ENCODE measurements around the gene IQCF5. TPM values are rescaled to one million over a fixed set of nuclear protein-coding genes. Genes with fewer than 3 reads are reported as not detected.
"Not testable (repeated sequence)": the region's sequence is repeated elsewhere in the genome, so short reads cannot be mapped to it uniquely, and the experiment has no call there.

Gene IQCF5
- not detected for total RNA-seq

GRCh38 chr3:51875501-51875900, at the start of gene IQCF5:
Gene IQCF5 (minus strand): TSS chr3:51875601. CDS start chr3:51875531, 70 bp downstream.
- Mint-ChIP-seq H3K27me3 (peaks cover 9% of the 10 kb centered on the region), H3K4me1 (no peaks in the 10 kb centered on the region), H3K4me3 (no peak within 1 kb of the TSS), H3K27ac (no peak within 1 kb of the TSS), H3K36me3 (ENCODE audit: low read depth) (no peaks in the 10 kb centered on the region), H3K9me3 (no peaks in the 10 kb centered on the region)
- POLR2A ChIA-PET = no interaction called here
- no peak for DNase-seq
- CTCF ChIA-PET = no interaction called here

DNA sequence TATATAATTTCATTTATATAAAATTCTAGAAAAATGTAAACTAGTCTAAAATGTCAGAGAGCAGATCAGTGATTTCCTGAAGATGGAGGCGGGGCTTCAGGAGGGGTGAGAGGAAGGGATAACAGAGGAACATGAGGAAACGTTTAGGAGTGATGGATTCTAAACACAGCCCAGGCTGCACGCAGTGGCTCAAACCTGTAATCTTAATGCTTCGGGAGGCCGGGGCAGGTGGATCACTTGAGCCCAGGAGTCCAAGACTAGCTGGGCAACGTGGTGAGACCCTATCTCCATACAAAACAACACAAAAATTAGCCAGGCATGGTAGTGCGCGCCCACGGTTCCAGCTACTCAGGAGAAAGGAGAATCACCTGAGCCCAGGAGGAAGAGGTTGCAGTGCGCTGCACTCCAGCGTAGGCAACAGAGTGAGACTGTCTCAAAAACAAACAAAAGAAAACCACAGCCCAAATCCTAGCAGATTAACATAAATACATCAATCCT, 45.7 kb upstream of the IQCF5 start:
- ChIA-PET POLR2A (no interaction called here), CTCF (interaction anchor here (0.5 kb wide), 1 partner anchor 52 kb away, joined by 3 read pairs; no protein-coding TSS in a partner anchor)
- H3K4me1 Mint-ChIP-seq = no peaks in the 10 kb centered on the region
- no peaks in the 10 kb centered on the region for H3K9me3 Mint-ChIP-seq
- no peaks in the 10 kb centered on the region for H3K36me3 Mint-ChIP-seq (ENCODE audit: low read depth)
- peaks cover 15% of the 10 kb centered on the region for H3K27me3 Mint-ChIP-seq
- H3K27ac Mint-ChIP-seq = no peak overlapping the region
- DNase-seq = no peak
- no peak overlapping the region for H3K4me3 Mint-ChIP-seq

DNA sequence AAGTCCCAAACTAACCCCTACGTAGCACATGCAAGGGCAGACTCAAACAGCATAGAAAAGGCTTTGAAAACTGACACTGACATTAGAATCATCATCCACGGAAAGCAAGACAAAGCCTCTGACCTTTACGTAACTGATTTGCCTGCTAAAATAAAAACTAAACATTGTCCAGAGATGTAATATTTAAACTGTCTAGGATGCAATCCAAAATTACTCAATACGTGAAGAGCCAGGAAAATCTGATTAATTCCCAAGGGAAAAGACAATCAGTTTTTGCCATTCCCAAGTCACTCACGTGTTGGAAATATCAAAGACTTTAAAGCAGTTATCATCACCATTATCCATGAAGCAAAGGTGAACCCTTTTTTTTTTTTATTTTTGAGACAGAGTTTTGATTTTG, 41.0 kb upstream of the IQCF5 start:
- H3K4me3 Mint-ChIP-seq = no peak overlapping the region
- H3K4me1 Mint-ChIP-seq = no peaks in the 10 kb centered on the region
- H3K27me3 Mint-ChIP-seq = peaks cover 13% of the 10 kb centered on the region
- CTCF ChIA-PET = no interaction called here
- POLR2A ChIA-PET = no interaction called here
- H3K9me3 Mint-ChIP-seq = no peaks in the 10 kb centered on the region
- no peaks in the 10 kb centered on the region for H3K36me3 Mint-ChIP-seq (ENCODE audit: low read depth)
- DNase-seq = no peak
- H3K27ac Mint-ChIP-seq = no peak overlapping the region

DNA sequence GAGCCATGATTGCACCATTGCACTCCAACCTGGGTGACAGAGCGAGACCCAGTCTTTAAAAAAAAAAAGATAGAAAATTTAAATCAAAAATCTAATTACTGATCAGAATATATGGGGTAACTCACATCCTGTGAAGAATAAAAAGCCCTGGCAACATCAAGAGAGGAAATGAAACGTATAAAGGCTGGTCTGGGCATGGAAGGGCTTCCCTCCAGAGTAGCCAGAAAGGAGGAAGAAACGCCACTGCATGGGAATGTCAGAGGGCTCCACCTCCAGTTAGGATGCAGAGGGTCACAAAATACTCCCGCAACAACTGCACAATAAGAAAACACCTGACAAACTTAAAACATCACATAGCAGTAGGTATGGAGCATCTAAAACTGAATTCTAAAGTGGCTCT, 32.6 kb upstream of the IQCF5 start:
- Mint-ChIP-seq H3K4me3 (no peak overlapping the region), H3K9me3 (peaks cover 15% of the 10 kb centered on the region), H3K27ac (no peak overlapping the region), H3K36me3 (ENCODE audit: low read depth) (no peaks in the 10 kb centered on the region), H3K27me3 (peaks cover 8% of the 10 kb centered on the region), H3K4me1 (no peaks in the 10 kb centered on the region)
- no peak for DNase-seq
- ChIA-PET CTCF (interaction anchor here (0.6 kb wide), 1 partner anchor 816 kb away, joined by 3 read pairs; no protein-coding TSS in a partner anchor), POLR2A (no interaction called here)

DNA sequence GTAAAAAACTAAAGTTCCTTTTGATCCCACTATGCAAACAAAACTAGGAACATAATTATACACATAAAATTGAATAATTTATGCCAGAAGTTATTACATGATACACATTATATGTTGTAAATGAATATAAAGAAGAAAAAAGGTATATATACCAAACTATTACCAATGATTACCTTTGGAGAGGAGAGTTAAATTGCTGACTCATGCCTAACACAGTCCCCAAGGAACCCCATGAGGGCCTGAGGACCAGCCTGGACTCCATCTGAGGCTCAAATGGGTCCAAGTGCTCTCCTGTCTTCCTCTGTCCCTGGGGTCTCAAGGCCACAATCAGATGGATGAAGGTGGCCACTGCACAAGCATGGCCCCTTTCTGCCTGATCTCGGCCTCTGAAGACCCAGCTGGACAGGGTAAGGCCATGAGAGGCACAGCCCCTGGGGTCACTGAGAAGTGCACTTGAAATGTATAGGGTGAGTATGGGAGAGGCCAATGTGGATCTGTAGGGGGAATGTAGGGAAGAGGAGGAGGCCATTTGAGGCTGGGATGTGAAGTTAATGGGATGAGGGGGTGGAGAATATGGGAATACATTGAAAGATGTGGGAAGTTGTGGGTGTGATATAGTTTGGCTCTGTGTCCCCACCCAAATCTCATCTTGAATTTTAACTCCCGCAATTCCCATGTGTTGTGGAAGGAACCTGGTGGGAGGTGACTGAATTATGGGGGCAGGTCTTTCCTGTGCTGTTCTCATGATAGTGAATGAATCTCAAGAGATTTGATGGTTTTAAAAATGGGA, 28.8 kb upstream of the IQCF5 start:
- Mint-ChIP-seq H3K27me3 (peaks cover 12% of the 10 kb centered on the region), H3K4me3 (no peak overlapping the region), H3K36me3 (ENCODE audit: low read depth) (no peaks in the 10 kb centered on the region), H3K27ac (no peak overlapping the region), H3K4me1 (no peaks in the 10 kb centered on the region), H3K9me3 (peaks cover 14% of the 10 kb centered on the region)
- ChIA-PET CTCF (interaction anchor here (0.6 kb wide), 1 partner anchor 532 kb away, joined by 3 read pairs; no protein-coding TSS in a partner anchor), POLR2A (no interaction called here)
- DNase-seq = no peak

GRCh38 chr3:51902361-51902760, 27.0 kb upstream of the IQCF5 start:
- H3K27me3 Mint-ChIP-seq = peaks cover 16% of the 10 kb centered on the region
- DNase-seq = peak; percentile 9
- POLR2A ChIA-PET; H3K36me3 Mint-ChIP-seq (ENCODE audit: low read depth); H3K4me1 Mint-ChIP-seq; H3K4me3 Mint-ChIP-seq; H3K27ac Mint-ChIP-seq; H3K9me3 Mint-ChIP-seq: not testable (repeated sequence)
- CTCF ChIA-PET = interaction anchor here (0.6 kb wide), 1 partner anchor 375 kb away, joined by 3 read pairs; no protein-coding TSS in a partner anchor

DNA sequence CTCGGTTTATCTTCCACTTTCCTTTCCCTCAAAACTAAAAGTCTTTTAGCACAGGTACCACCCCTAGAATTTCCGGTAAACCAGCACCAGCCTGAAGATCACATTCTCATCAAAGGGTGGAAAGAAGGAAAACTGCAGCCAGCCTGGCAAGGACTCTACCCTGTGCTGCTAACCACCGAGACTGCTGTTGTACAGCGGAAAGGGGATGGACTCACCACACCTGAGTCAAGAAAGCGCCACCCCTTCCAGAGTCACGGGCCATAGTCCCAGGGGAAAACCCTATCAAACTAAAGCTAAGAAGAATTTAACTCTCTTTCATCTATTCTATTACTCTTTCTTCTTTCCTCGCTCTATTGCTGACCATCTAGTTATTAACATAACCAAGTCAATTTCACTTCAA, 24.6 kb upstream of the IQCF5 start:
- POLR2A ChIA-PET; CTCF ChIA-PET; H3K4me3 Mint-ChIP-seq; DNase-seq; H3K36me3 Mint-ChIP-seq (ENCODE audit: low read depth); H3K4me1 Mint-ChIP-seq; H3K9me3 Mint-ChIP-seq; H3K27ac Mint-ChIP-seq: not testable (repeated sequence)
- peaks cover 14% of the 10 kb centered on the region for H3K27me3 Mint-ChIP-seq

DNA sequence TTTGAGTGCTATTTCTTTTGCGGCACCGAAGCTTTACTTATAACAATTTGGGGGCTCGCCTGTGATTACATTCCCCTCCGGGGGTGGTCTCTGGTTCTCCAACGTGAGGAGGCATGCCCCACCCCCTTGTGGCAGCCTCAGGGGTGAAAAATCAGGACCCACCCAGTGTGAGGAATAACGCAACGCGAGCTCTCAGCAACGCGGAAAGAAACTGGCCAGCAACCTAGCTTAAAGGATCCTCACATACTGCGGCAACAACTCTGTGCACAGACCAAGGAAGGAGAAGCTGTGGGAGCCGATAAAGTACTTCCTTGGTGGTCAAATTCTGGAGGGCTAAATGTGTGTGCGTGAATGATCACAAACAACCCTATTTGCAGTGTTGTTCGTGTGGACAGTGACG, 22.0 kb upstream of the IQCF5 start:
- Mint-ChIP-seq H3K9me3 (no peaks in the 10 kb centered on the region), H3K27ac (no peak overlapping the region), H3K4me3 (no peak overlapping the region), H3K36me3 (ENCODE audit: low read depth) (no peaks in the 10 kb centered on the region), H3K4me1 (peaks cover 3% of the 10 kb centered on the region), H3K27me3 (peaks cover 14% of the 10 kb centered on the region)
- POLR2A ChIA-PET = no interaction called here
- CTCF ChIA-PET = no interaction called here
- no peak for DNase-seq

- Mint-ChIP-seq H3K9me3 (no peaks in the 10 kb centered on the region), H3K27me3 (peaks cover 14% of the 10 kb centered on the region), H3K4me3 (no peak overlapping the region), H3K36me3 (ENCODE audit: low read depth) (no peaks in the 10 kb centered on the region), H3K4me1 (peaks cover 9% of the 10 kb centered on the region), H3K27ac (no peak overlapping the region)
- ChIA-PET POLR2A (no interaction called here), CTCF (interaction anchor here (0.6 kb wide), 1 partner anchor 397 kb away, joined by 6 read pairs; no protein-coding TSS in a partner anchor)
- no peak for DNase-seq
Measured at GRCh38 chr3:51896607-51897305, 21.4 kb upstream of the IQCF5 start.

DNA sequence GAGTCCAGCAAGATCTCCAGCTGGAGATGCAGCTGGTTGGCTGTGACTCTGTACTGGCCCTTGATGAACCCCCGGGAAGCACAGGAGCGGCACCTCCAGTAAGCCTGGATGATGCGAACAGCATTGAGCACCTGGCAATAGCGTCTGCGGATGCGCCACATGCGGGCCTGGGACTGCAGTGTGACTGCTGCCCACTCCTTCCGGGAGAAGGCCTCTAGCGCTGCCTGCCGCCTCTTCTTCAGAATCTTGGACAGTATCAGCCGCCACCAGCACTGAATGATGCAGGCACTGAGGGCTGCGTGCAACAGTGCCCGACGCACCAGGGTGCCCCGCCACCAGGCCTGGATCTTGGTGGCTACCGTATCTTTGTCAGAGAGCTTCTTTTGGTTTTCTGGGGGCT, 19.5 kb upstream of the IQCF5 start:
- Mint-ChIP-seq H3K4me3 (no peak overlapping the region), H3K36me3 (ENCODE audit: low read depth) (no peaks in the 10 kb centered on the region), H3K9me3 (no peaks in the 10 kb centered on the region), H3K4me1 (peaks cover 26% of the 10 kb centered on the region), H3K27ac (no peak overlapping the region), H3K27me3 (peaks cover 14% of the 10 kb centered on the region)
- CTCF ChIA-PET = no interaction called here
- DNase-seq = no peak
- POLR2A ChIA-PET = no interaction called here

DNA sequence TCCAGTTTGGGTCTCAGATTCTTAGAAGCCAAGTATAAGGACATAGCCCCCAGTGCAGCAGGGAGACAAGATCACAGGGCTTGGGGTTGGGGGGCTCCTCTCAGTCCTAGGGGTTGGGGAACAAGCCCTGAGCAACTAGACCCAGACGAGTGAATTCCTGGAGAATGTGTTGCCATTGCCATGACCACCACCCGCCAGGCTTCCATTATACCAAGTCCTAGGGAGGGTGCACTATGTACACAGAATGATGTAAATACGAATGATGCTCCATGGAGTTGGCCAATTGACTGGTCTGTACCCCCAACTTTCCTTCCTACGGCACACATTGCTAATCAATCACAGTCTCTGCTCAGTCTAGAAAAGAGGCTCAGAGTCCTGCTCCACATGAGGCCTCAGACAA, 19.0 kb upstream of the IQCF5 start:
- ChIA-PET POLR2A (no interaction called here), CTCF (no interaction called here)
- DNase-seq = no peak
- peaks cover 27% of the 10 kb centered on the region for H3K4me1 Mint-ChIP-seq
- H3K4me3 Mint-ChIP-seq = no peak overlapping the region
- H3K36me3 Mint-ChIP-seq (ENCODE audit: low read depth) = no peaks in the 10 kb centered on the region
- no peak overlapping the region for H3K27ac Mint-ChIP-seq
- peaks cover 12% of the 10 kb centered on the region for H3K27me3 Mint-ChIP-seq
- no peaks in the 10 kb centered on the region for H3K9me3 Mint-ChIP-seq

DNA sequence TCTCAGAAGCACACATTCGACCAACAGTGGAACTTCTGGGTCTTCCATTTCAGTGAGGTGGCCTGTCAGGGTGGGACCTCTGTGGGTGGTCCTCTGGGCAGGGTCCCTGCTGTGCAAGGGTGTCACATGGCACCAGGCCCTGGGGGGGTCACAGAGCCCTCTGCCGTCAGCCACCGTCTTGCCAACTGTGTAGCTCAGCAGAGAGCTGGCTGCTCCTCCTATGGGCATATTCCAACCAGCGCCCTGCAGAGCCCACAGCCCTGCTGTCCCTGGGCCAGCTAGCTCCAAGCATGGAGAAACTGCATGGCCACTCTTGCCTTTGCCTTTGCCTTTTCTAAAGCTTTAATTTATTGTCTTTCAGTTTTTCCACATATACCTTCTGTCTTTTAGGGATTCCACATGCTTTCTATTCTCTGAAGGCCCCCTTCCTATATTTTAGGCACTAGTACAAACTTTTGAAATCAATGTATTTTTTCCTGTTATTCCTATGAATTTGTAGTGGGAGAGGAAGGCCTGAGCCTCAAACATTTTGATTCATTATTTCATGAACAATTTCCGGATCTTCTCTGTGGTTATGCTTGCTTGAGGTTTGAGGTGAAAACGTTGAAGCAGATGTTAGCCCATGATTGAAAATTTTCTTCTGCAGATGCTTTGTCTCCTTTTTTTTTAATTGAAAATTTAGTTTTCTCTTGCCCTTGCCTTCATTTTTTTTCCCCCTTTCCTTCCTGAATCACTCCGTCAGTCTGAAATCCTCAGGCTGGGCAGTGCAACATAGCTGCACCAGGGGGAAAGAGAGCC, 16.0 kb upstream of the IQCF5 start:
- Mint-ChIP-seq H3K9me3 (no peaks in the 10 kb centered on the region), H3K4me3 (no peak overlapping the region), H3K27me3 (peaks cover 4% of the 10 kb centered on the region), H3K4me1 (peaks cover 25% of the 10 kb centered on the region), H3K27ac (no peak overlapping the region), H3K36me3 (ENCODE audit: low read depth) (no peaks in the 10 kb centered on the region)
- ChIA-PET CTCF (no interaction called here), POLR2A (no interaction called here)
- no peak for DNase-seq
